Mononuclear cell (primary cell): ENCODE measurements around the gene OR7C2. TPM values are rescaled to one million over a fixed set of nuclear protein-coding genes. Genes with fewer than 3 reads are reported as not detected.

Source experiments
- H3K27me3 ChIP-seq: 2 replicates; pipeline ENCODE4 v1.6.0; 2011; ENCODE audit warnings: low read length, control low read depth; ENCODE audit not compliant: insufficient read depth
- H3K4me1 ChIP-seq: 2 replicates; pipeline ENCODE4 v1.5.1; 2011; ENCODE audit warnings: mild to moderate bottlenecking, low read length, control low read depth; ENCODE audit not compliant: insufficient read depth
- H3K4me3 ChIP-seq: 2 replicates; pipeline ENCODE4 v1.5.1; 2011; ENCODE audit warnings: mild to moderate bottlenecking, low read length, moderate library complexity
- H3K9me3 ChIP-seq: 2 replicates; pipeline ENCODE4 v1.5.1; 2011; ENCODE audit warnings: low read depth, mild to moderate bottlenecking, control low read depth, low read length
- total RNA-seq: library from RNA; depleted of rRNA; stranded (reverse); fragments of >200 nt; gene quantifications from one replicate; pipeline ENCODE4 v1.2.3, GENCODE V29; 2012

Gene OR7C2
- total RNA-seq, 1 donor = not detected

GRCh38 chr19:14961956-14962685 is 20.8 kb downstream of the OR7C2 start:
- Histone ChIP-seq H3K27me3 (no peaks in the 10 kb centered on the region), H3K9me3 (peaks cover 17% of the 10 kb centered on the region), H3K4me1 (no peaks in the 10 kb centered on the region), H3K4me3 (no peak overlapping the region)

GRCh38 chr19:14968247-14968646 is 27.0 kb downstream of the OR7C2 start:
- Histone ChIP-seq H3K4me3 (no peak overlapping the region), H3K4me1 (no peaks in the 10 kb centered on the region), H3K27me3 (no peaks in the 10 kb centered on the region), H3K9me3 (no peaks in the 10 kb centered on the region)

GRCh38 chr19:14971474-14971873 is 30.2 kb downstream of the OR7C2 start:
- Histone ChIP-seq H3K4me1 (no peaks in the 10 kb centered on the region), H3K9me3 (no peaks in the 10 kb centered on the region), H3K4me3 (no peak overlapping the region), H3K27me3 (no peaks in the 10 kb centered on the region)

GRCh38 chr19:14972676-14973075 is 31.4 kb downstream of the OR7C2 start:
- H3K27me3 ChIP-seq = peaks cover 6% of the 10 kb centered on the region

GRCh38 chr19:14974488-14974887 is 33.2 kb downstream of the OR7C2 start:
- H3K9me3 ChIP-seq = no peaks in the 10 kb centered on the region
- peaks cover 22% of the 10 kb centered on the region for H3K27me3 ChIP-seq
- H3K4me1 ChIP-seq = no peaks in the 10 kb centered on the region
- no peak overlapping the region for H3K4me3 ChIP-seq

More at GRCh38 chr19:14972676-14973075, 31.4 kb downstream of the OR7C2 start:
- H3K4me3 ChIP-seq = no peak overlapping the region
- H3K9me3 ChIP-seq = no peaks in the 10 kb centered on the region
- H3K4me1 ChIP-seq = no peaks in the 10 kb centered on the region

- Histone ChIP-seq H3K27me3 (peaks cover 40% of the 10 kb centered on the region), H3K4me3 (no peak overlapping the region), H3K4me1 (no peaks in the 10 kb centered on the region), H3K9me3 (no peaks in the 10 kb centered on the region)
Measured at GRCh38 chr19:14977128-14977527, 35.8 kb downstream of the OR7C2 start.

GRCh38 chr19:14978161-14978776 is 37.0 kb downstream of the OR7C2 start:
- no peaks in the 10 kb centered on the region for H3K9me3 ChIP-seq
- no peak overlapping the region for H3K4me3 ChIP-seq
- peaks cover 40% of the 10 kb centered on the region for H3K27me3 ChIP-seq
- no peaks in the 10 kb centered on the region for H3K4me1 ChIP-seq

GRCh38 chr19:14979476-14980255 is 38.4 kb downstream of the OR7C2 start, which contains the start of gene SLC1A6:
SLC1A6 (minus strand) TSS chr19:14979864; CDS start chr19:14972910, 6,954 bp downstream.
- Histone ChIP-seq H3K9me3 (no peaks in the 10 kb centered on the region), H3K4me3 (no peak within 1 kb of the TSS), H3K4me1 (no peaks in the 10 kb centered on the region), H3K27me3 (peaks cover 40% of the 10 kb centered on the region)

- Histone ChIP-seq H3K4me1 (no peaks in the 10 kb centered on the region), H3K4me3 (no peak overlapping the region), H3K9me3 (no peaks in the 10 kb centered on the region), H3K27me3 (peaks cover 15% of the 10 kb centered on the region)
Measured at GRCh38 chr19:14985133-14985532, 43.8 kb downstream of the OR7C2 start.

Other genes starting within 250 kb of the OR7C2 start
- gene ADGRE2, start 162.9 kb upstream of the OR7C2 start, total RNA-seq = 22.7 TPM
- 0.10 TPM for gene OR7A5, start 106.3 kb upstream of the OR7C2 start, total RNA-seq
- not detected for gene OR7C1, start 106.3 kb upstream of the OR7C2 start, total RNA-seq
- not detected for gene OR7A10, start 92.6 kb upstream of the OR7C2 start, total RNA-seq
- gene OR7A17, start 55.4 kb upstream of the OR7C2 start, total RNA-seq = not detected
- 0.10 TPM for gene SLC1A6, start 38.4 kb downstream of the OR7C2 start, total RNA-seq
- gene CASP14, start 108.0 kb downstream of the OR7C2 start, total RNA-seq = not detected
- not detected for gene OR1I1, start 140.7 kb downstream of the OR7C2 start, total RNA-seq
- gene SYDE1, start 165.9 kb downstream of the OR7C2 start, total RNA-seq = not detected